Measurements from ENCODE around the gene CFAP65.

DNA sequence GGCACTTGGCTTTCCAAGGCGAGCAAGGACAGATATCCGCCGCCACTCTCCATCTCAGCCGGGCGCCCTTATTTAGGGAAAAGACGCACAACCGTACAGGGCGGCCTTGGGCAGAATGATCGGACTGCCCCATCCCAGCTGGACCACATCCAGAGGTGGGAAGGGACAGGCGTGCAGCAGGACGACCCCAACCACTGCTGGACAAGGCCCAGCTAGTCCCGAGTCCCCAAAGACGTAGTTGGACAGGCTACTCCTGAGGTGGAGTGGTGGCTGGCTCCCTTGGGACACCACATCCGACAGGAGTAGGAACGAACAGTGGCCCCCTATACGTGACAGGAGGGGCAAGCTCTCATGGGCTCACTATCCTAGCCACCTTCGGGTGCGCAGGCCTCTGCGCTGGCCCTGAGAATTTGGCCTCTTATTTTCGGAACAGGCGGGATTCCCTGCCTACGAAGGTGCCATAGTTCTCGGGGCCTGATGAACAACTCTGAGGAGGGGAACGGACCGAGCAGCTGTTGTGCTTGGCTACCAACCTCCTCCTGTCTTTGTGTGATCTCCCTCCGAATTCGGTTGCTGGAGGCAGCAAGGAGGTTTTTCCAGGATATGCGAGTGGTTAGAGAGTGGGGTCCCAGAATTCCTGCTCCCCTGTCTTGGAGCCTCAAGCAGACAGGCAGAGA lies 58.6 kb downstream of the CFAP65 start:
- TF ChIP-seq FOXM1 (IDR thresholded peaks at IDR 0.05; ENCODE audit: borderline replicate concordance) = no peak
- no peak for TF ChIP-seq FOXK2 (IDR thresholded peaks at IDR 0.05)
- no peak for TF ChIP-seq NFRKB (IDR thresholded peaks at IDR 0.05)
- TF ChIP-seq LEF1 (IDR thresholded peaks at IDR 0.05; ENCODE audit: borderline replicate concordance) = no peak
- TF ChIP-seq BHLHE40 (IDR thresholded peaks at IDR 0.05; ENCODE audit: borderline replicate concordance) = no peak
